DMS79 (cell line): ENCODE measurements around the gene TNFRSF14.

Source experiments
- DNase-seq: peaks from one replicate; lab custom pipeline; 2025; lab: John Stamatoyannopoulos, UW

TNFRSF14 gene

GRCh38 chr1:2523191-2523890 lies 32.8 kb upstream of the TNFRSF14 start:
- no peak for DNase-seq

GRCh38 chr1:2523891-2524609 lies 32.1 kb upstream of the TNFRSF14 start:
- no peak for DNase-seq

GRCh38 chr1:2525572-2525919 lies 30.6 kb upstream of the TNFRSF14 start:
- DNase-seq, result no peak

- DNase-seq, result peak; percentile 82
Observed at GRCh38 chr1:2525920-2526823, 30.0 kb upstream of the TNFRSF14 start, which contains the start of gene PANK4. Gene PANK4 (minus strand): TSS chr1:2526596. CDS start chr1:2526587, 9 bp downstream.

GRCh38 chr1:2526824-2527555 lies 29.2 kb upstream of the TNFRSF14 start:
- peak; percentile 83 for DNase-seq

GRCh38 chr1:2527556-2527860 lies 28.7 kb upstream of the TNFRSF14 start:
- no peak for DNase-seq

GRCh38 chr1:2528016-2528415 lies 28.2 kb upstream of the TNFRSF14 start:
- no peak for DNase-seq

- no peak for DNase-seq
Observed at GRCh38 chr1:2528611-2528965, 27.6 kb upstream of the TNFRSF14 start.

- no peak for DNase-seq
Observed at GRCh38 chr1:2528966-2529783, 27.0 kb upstream of the TNFRSF14 start.

- peak; percentile 68 for DNase-seq
Observed at GRCh38 chr1:2529784-2530512, 26.2 kb upstream of the TNFRSF14 start, which contains the start of gene HES5. Gene HES5 (minus strand): TSS chr1:2530263. CDS start chr1:2530164, 99 bp downstream.

GRCh38 chr1:2530513-2531361 lies 25.4 kb upstream of the TNFRSF14 start:
- DNase-seq, result peak; percentile 84

- DNase-seq, result no peak
Observed at GRCh38 chr1:2532485-2533160, 23.5 kb upstream of the TNFRSF14 start.

GRCh38 chr1:2533365-2533764 lies 22.8 kb upstream of the TNFRSF14 start:
- no peak for DNase-seq

GRCh38 chr1:2534315-2534686 lies 21.9 kb upstream of the TNFRSF14 start:
- no peak for DNase-seq

- DNase-seq, result peak; percentile 97
Observed at GRCh38 chr1:2534687-2535441, 21.3 kb upstream of the TNFRSF14 start.

GRCh38 chr1:2535455-2535854 lies 20.7 kb upstream of the TNFRSF14 start:
- DNase-seq, result no peak

- DNase-seq, result peak; percentile 34
Observed at GRCh38 chr1:2535981-2536380, 20.2 kb upstream of the TNFRSF14 start.

GRCh38 chr1:2537784-2538115 lies 18.4 kb upstream of the TNFRSF14 start:
- no peak for DNase-seq
